Measurements from ENCODE around the gene TEX35.
"Not testable (repeated sequence)": the region's sequence is repeated elsewhere in the genome, so short reads cannot be mapped to it uniquely, and the experiment has no call there.

Gene TEX35

DNA sequence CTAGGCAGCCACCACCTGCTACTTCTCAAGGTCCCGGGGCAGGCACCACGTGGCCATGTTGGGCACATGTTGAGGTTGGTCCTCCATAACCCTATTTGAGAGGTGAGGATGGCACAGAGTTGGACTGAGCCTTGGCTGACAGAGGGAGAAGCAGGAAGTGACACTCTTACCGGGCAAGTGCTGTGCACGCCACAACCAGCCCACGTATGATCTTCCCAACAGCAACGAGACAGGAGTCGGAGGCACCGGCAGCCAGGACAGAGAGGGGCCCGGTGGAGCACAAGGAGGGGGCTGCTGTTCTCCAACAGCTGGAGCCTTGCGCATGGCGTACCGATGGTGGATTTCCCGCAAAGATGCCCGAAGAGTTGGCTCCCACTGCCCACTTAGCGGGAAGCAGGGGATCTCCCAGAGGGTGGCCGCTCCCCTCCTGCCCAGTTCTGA lies 19.6 kb upstream of the TEX35 start:
- FAIRE-seq (no peak), DNase-seq (ENCODE audit: insufficient read length, low spot score) (no peak)

DNA sequence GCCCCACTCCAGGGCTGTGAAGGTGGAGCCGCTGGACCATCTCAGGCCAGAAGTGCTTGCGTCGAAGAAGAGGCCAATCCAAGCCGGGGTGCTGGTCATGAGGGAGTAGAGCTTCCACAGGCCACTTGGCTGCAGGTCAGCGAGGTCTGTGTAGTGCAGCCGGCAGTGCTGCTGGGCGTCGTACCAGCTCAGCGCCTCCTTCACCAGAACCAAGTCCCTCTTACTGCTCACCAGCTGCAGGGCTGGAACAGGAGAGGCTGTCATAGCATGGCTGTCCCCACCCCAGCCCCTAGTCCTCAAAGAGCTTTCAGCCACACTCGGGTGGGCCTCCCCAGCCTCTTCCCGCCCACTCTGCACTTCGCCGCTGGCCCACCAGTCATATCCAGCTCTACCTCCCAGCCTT lies 18.3 kb upstream of the TEX35 start:
- no peak for DNase-seq (ENCODE audit: insufficient read length, low spot score)
- no peak for FAIRE-seq

DNA sequence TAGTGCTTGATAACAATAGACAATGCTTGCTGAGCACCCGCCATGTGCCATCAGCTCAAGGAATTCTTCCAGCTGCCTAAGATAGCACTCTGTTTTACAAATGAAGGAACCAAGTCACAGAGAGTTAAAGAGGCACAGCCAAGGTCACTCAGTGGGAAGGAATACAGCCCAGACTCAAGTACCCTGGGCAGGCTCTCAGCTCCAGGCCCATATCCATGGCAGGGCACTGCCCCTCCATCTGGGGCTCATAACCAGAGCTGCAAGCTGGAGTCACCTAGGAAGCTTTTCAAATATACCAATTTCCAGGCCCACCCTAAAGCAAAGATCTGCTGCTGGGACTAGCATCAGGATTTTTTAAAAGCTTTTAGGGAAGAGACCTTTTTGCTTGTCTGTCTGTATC lies 17.8 kb upstream of the TEX35 start:
- DNase-seq (ENCODE audit: insufficient read length, low spot score) = no peak
- no peak for FAIRE-seq

DNA sequence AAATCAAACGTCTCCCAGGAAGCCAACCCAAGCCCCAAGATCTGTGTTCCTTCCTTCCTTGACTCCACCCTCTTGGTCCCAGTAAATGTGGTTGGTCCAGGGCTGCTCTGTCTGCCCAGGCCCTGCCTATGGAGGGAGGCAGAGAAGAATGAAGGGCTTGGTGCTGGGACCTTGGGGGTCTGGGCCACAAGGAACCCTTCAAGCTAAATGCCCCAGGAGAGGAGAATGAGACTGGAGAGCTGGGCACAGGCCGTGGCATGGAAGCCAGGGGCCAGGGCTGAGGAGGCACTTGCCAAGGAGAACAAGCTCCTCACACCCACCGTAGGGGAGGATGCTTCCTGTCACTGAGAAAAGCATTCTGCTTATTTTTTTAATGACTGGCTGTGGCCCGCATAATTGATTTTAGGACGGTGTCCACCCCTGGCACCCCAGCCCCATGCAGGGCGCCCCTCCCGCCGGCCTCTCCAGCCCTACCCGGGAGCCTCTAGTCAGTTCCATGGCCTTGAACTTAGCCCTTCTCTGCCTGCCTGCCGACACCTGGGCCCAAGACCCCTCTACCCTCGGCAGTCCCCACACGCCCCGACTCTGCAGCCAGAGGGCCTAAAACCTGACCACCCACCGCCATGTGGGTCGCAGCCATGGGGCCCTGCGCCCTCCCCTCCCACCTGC lies 17.0 kb upstream of the TEX35 start:
- FAIRE-seq (no peak), DNase-seq (ENCODE audit: insufficient read length, low spot score) (no peak)

DNA sequence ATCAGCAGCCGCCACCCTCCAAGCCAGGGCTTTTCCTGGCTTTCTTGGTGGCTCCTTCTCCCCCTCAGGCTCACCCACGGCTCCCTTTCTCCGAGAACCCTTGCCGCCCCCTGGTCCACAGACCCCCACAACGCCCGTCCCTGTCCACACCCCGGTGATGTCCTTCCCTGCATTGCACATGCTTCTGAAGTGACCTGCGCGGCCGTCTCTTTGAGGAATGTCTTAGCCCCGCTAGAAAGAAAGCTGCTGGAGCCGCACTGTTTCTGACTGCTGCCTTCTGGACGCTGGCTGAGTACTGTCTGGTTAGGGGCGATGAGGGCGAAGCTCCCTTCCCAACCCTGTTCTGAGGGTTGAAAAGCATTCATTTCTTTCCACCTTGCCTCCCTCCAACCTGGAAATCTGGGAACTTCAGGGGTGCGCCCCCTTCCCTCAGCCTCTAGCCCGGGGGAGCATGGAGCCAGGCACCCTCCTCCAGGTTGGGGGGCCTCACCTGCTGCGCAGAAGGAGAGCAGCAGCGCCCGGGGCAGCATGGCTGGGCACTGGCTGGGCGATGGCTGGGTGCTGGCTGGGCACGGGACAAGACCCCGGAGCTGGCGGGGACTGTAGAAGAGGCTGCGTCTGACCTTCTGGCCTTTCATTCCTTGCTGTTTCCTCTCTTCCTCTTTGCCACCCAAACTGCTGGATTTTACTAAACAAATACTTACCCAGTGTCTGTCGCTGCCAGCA lies 16.3 kb upstream of the TEX35 start, which contains the start of gene CLEC20A:
TSS of gene CLEC20A (minus strand) at position 555 of the 726 bp plus-strand sequence. CDS start at position 530, 25 bp downstream.
- FAIRE-seq (no peak), DNase-seq (ENCODE audit: insufficient read length, low spot score) (no peak)

DNA sequence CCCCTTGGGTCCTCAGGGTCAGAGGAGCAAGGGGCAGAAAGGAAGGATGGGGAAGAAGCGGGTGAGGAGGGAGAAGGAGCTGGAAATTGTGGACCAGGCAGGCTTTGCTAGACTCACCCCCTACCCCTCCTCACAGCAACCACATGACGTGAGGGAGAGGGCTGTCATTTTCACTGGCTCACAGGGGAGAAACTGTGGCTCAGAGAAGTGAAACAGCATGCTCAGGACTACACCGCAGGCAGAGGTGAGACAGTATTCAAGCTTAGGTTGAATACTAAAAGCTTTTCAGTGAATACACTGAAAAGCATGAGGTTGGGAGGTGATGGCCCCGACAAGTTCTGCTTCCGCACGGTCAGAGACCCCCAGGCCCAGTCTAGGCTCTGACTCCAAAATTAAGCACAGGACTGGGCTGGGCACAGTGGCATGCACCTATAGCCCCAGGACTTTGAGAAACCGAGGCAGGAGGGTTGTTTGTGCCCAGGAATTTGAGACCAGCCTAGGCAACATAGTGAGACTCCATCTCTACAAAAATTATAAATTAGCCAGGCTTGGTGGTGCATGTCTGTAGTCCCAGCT lies 14.9 kb upstream of the TEX35 start:
- FAIRE-seq (no peak), DNase-seq (ENCODE audit: insufficient read length, low spot score) (no peak)

DNA sequence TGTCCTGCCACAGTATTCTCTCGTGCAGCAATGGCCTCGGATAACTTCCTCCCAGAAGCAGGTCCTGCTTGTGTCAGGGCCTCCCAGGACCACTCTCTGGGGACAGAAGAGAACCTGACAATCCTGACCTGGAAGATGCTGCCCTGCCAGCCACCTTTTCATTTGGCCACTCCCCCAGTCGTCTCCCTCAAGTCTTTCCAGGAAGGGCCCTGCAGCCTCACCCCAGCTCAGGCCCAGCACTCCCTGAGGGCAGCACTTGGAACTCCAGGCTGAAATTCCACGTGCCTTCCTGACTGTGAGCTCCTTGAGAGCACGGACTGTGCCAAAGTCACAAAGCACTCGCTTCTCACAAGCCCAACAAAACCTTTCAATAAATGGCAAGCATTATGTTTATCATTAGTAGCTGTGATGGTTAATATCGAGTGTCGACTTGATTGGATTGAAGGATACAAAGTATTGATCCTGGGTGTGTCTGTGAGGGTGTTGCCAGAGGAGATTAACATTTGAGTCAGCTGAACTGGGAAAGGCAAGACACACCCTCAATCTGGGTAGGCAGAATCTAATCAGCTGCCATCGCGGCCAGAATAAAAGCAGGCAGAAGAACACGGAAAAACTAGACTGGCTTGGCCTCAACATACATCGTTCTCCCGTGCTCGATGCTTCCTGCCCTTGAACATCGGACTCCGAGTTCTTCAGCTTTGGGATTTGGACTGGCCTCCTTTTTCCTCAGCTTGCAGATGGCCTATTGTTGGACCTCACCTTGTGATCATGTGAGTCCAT lies 13.8 kb upstream of the TEX35 start:
- DNase-seq (ENCODE audit: insufficient read length, low spot score) (no peak), FAIRE-seq (no peak)

DNA sequence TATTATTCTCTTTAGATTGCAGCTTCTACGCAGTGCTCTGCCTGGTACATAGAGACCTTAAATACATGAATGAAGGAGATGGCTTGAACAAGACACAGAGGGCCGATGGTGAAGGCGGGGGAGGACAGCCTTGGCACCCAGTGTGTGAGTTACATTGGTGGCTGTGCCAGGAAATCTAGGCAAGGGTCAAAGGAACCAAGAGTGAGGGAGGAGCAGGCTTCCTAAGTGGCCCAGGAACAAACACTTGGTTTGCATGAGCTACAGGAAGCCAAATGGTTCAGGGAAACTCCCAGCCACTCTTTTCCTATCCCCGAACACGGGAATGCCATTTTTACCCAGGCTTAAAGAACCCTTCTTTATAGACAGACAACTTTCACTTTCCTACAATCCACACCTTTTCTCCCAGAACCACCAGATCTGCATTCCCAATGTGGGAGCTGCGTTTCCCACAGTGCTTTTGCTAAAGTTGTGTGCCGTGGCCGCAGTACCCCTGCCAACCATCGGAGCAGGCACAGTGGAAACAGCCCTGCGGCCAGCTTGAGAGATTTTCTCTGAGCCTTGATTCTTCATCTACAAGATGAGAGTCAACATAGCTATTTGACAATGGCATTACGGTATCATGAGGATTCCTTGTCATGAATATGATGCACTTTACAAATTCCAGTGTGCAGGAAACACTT lies 12.7 kb upstream of the TEX35 start:
- DNase-seq (ENCODE audit: insufficient read length, low spot score) = no peak
- no peak for FAIRE-seq

DNA sequence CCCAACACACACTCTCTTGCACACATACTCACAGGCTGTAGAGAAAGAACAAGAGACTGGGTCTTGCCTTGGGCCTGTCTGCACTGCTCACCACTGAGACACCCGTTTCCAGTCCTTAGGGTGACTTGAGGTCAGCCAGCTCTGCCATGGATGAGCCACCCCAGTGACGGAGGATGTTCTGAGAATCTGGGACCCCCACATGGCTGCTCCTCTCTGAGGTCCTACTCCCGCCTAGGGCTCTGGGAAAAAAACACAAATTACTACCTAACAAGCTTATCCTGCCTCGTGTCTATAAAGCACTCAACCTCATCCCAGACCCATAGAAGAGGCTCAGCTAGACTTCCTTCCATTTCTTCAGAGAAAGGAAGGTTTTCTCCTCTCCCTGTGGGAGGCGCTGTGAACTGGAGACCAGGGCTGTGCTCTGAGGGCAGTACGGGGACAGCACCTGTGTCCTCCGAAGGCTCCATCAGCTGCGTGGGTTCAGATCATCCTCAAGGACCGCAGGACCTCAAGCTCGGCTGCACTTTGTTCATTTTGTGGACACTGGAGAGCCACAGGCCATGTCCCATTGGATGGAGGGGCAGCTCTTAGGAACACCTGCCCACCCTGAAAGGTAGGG lies 11.9 kb upstream of the TEX35 start:
- FAIRE-seq (no peak), DNase-seq (ENCODE audit: insufficient read length, low spot score) (no peak)

DNA sequence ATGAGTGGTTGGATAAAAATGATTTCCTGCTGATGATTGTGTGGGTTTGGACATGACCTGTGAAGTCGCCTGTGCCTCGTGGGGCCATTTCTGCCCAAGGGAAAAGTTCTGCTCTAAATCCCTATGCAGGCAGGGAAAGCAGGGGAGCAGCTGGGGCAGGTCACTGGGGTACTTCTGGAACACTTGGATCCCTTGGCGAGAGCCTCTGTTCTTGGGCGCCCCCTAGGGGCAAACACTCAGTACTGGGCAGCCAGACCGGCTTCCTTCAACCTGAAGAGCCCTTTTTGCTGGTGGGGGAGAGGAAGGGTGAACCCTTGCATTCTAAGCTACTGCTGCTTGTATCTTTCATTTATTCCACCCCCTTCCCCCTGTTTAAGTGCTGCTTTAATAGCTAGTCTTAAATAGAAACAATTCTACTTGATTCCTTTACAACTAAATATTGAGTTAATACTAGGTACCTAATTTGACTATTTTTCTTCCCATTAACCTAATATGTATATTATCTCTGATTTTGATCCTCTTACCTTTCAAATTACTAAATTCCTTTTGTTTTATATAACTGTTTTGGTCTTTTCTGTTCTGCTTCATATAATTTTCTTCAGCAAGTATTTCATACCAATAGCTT lies 11.1 kb upstream of the TEX35 start:
- peak; percentile 4 for FAIRE-seq
- peak; percentile 84 for DNase-seq (ENCODE audit: insufficient read length, low spot score)

DNA sequence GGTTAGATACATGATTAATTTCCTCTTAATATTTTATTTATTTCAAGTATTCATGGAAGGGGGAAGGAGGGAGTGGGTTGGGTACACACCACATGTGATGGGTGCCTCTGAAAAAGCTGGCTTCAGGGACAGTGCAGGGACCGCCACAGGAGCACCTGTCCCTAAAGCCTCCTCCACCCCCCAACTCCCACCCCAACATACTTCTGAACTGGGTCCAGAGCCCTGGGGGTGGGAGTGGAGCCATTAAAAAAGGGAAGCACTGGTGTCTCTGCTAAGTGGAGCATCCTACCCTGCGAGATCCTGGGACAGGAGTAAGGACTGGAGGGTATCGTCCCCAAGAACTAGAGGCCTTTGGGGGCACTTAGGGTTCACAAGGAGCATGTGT lies 10.6 kb upstream of the TEX35 start:
- DNase-seq (ENCODE audit: insufficient read length, low spot score) (no peak), FAIRE-seq (no peak)

DNA sequence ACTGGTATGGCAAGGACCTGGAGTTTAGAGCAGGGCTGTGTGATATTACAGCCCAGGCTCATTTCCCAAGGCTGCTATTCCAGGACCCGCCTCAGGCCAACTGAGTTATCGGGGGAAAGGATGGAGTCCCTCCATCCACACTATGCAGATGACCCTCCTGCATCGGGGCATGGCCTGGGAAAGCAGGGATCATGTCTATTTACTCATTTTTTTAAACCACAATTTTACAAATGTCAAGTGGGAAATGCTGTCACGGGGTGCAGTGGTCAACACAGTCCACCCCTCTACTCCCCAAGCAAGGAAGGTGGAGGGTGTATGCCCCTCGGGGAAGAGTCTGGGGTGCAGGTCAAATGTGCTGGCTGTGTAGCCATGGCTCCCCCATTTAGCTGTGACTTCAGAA lies 10.1 kb upstream of the TEX35 start:
- FAIRE-seq (no peak), DNase-seq (ENCODE audit: insufficient read length, low spot score) (no peak)

DNA sequence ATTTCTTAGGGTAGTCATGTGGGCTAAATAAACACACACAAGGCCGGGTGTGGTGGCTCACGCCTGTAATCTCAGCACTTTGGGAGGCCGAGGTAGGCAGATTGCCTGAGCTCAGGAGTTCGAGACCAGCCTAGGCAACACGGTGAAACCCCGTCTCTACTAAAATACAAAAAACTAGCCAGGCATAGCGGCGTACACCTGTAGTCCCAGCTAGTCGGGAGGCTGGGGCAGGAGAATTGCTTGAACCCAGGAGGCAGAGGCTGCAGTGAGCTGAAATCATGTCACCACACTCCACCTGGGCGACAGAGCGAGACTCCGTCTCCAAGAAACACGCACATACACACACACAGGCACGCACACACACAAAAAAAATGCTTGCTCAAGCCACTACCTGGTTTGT lies 9.6 kb upstream of the TEX35 start:
- DNase-seq (ENCODE audit: insufficient read length, low spot score); FAIRE-seq: not testable (repeated sequence)

DNA sequence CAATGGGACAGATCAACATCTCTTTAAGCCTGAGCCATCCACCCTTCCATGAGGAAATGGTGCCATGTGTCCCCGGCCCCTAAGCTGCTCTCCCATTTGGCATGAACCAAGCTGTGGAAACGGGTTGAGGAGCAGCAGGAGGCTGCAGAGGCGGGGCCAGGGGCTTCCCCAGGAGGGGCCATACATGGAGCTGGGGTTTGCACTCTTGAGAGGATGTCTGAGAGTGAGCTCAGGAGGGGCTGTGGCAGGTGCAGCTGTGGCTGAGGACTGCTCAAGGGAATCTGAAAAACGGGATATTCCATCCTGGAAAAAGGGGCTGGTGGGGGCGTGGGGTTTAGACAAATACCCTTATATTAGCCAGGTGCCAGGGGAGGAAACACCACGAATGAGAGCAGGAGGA lies 9.1 kb upstream of the TEX35 start:
- FAIRE-seq (no peak), DNase-seq (ENCODE audit: insufficient read length, low spot score) (no peak)

DNA sequence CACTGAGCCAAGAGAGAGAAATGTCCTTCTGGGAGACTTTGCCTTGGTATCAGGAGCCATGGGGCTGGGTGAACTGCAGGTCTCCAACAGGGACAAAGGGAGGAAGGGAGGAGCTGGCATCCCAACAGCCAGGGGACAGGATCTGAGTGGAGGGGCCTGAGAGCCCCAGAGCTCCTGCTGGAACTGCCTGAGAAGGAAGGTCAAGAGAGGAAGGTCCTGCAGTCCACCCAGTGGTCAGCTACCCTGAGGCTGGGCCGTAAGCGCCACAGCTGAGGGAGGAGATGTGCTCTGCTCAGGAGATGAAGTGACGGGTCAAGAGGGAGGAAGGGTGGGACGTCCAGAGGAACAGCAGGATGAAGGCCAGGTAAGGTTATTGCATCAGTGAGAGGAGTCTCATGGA lies 8.6 kb upstream of the TEX35 start:
- DNase-seq (ENCODE audit: insufficient read length, low spot score) (no peak), FAIRE-seq (no peak)

DNA sequence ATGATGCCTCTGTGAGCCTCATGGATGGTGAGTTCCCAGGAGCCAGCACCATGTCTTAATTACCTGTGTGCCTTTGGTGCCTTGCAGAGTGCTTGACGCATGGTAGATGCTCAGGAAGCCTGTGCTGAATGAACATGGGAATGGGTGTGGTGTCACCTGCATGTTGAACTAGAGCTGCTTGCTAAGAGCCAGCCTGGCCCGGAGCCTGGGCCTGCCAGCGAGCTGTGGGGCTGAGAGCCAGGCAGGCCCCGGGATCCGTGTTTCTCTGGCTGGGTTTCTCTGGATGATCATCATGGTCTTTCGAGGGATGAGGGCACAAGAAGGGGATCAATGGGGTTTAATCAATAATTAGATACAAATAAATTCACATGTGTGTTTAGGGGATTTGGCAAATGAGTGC lies 6.7 kb upstream of the TEX35 start:
- DNase-seq (ENCODE audit: insufficient read length, low spot score) = no peak
- FAIRE-seq = no peak

DNA sequence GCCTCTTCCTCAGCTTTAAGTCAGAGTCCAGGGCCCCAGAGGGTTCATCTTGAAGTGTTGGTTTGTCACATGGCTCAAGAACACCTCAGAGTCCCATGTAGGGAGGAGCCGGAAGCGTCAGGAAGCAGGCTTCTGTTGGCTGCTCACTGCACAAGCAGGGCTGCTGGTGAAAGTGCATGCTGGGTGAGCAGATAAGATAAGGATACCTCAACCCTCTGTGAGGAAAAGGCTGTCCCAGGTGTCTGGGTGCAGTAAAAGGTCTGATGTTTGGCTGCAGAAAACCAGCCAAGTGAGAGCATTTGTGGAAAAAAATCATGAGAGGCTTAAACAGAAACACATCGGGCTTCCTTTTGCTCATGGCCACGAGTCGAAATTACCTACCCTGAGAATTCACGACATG lies 6.2 kb upstream of the TEX35 start:
- FAIRE-seq (no peak), DNase-seq (ENCODE audit: insufficient read length, low spot score) (no peak)

DNA sequence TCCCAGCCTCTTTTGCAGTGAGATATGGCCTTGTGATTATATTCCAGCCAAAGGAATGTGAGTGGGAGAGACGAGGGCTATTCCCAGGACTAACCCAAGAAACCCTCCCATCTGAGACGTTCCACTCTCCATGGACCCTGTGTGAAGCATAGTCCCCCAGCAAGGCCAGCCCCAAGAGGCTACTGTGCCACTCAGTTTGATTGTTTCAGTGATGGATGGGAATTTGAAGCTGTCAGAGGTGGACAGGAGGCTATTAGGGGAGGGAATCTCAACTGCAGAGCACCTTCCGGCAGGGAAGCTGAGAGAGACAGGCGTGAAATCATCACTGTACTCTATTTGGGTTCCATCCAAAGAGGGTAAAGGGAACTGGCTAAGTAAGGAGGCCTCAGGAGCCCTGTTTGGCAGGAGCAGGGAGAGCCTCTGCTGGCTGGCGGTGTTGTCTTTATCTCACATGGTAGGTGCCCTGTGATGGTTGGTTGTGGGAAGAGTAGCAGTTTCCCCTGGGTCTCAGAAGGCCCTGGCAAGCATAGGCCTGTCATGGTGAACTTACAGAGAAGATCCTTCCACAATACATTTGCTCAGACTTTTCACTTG lies 3.4 kb upstream of the TEX35 start:
- DNase-seq (ENCODE audit: insufficient read length, low spot score) (no peak), FAIRE-seq (no peak)

DNA sequence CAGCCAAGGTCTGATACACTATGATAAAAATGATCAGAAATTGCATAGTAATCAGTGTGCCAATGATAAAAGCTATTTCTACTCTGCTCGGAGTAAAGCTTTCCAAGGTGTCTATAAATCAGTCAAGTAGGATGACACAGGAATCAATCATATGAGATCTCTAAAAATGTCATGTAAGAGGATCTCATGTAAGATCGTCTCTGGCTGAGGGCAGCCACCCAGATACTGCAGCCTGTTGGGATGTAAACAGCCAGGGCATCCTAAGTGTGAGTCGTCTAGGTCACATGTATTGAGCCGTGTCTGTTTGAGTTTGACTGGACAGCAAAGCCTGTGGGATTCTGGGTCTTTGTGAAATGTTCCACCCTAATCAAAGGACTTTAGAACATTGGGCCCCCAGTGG lies 2.8 kb upstream of the TEX35 start:
- no peak for FAIRE-seq
- no peak for DNase-seq (ENCODE audit: insufficient read length, low spot score)
